Peyer's patch (tissue), 4 donors: ENCODE data around the gene EFHC2. TPM values are rescaled to one million over a fixed set of nuclear protein-coding genes. Genes with fewer than 3 reads are reported as not detected.
A peak's percentile ranks its signal among the peaks of the same experiment; 100 is the strongest.
"Not testable (repeated sequence)": the region's sequence is repeated elsewhere in the genome, so short reads cannot be mapped to it uniquely, and the experiment has no call there.

Source experiments
- DNase-seq, 3 donors: peaks; one replicate each; pipeline ENCODE4 v3.0.0-alpha.2; 2017 to 2019
- H3K27ac ChIP-seq, 4 donors: fragments of 200-600 bp; sonication (generic); one replicate each; pipeline ENCODE4 v1.5.1; 2016 to 2019
- H3K27me3 ChIP-seq, 2 donors: fragments of 200-600 bp; sonication (generic); one replicate each; pipeline ENCODE4 v1.5.1; 2019
- H3K36me3 ChIP-seq, 3 donors: fragments of 200-600 bp; sonication (generic); one replicate each; pipeline ENCODE4 v1.5.1; 2016 to 2019
- H3K4me1 ChIP-seq, 4 donors: fragments of 200-600 bp; sonication (generic); one replicate each; pipeline ENCODE4 v1.5.1; 2016 to 2019
- H3K4me3 ChIP-seq, 4 donors: fragments of 200-600 bp; sonication (generic); 1 replicate in 3 of 4; 2 replicates in 1 of 4; pipeline ENCODE4 v1.5.1; 2016 to 2019; ENCODE audit warnings: mild to moderate bottlenecking in 1 of 4
- H3K9me3 ChIP-seq, 4 donors: fragments of 200-600 bp; sonication (generic); one replicate each; pipeline ENCODE4 v1.5.1; 2016 to 2019; ENCODE audit warnings: mild to moderate bottlenecking in 1 of 4
- CTCF ChIP-seq, 6 experiments: fragments of 450-650 bp in 4 of 6; fragments of 200-600 bp in 2 of 6; sonication (generic) in 1 of 6; IDR thresholded peaks; one replicate each; pipeline ENCODE4 v1.5.1; 2017 to 2019; ENCODE audit warnings: antibody characterized with exemption in 6 of 6, mild to moderate bottlenecking in 3 of 6, moderate library complexity in 1 of 6
- POLR2A ChIP-seq, 2 donors: fragments of 450-650 bp; IDR thresholded peaks; one replicate each; pipeline ENCODE4 v1.5.1; 2017; ENCODE audit warnings: antibody characterized with exemption in 2 of 2, mild to moderate bottlenecking in 2 of 2, moderate library complexity in 2 of 2
- total RNA-seq, 4 donors: library from RNA; depleted of rRNA; stranded (reverse); fragments of >200 nt; gene quantifications; one replicate each; pipeline ENCODE4 v1.1.0, GENCODE V29; 2016

Gene EFHC2
- total RNA-seq, 4 donors from 2014 or later: 1.3 to 3.7 (median 3.4) TPM; not detected in 1

GRCh38 chrX:44253575-44253942 lies 89.9 kb downstream of the EFHC2 start:
- no peaks in the 10 kb centered on the region for H3K27me3 ChIP-seq
- no peak for DNase-seq
- H3K9me3 ChIP-seq: no peaks in the 10 kb centered on the region
- H3K4me1 ChIP-seq: peaks cover 0 to 5% (median 1%) of the 10 kb centered on the region in 4 donors
- H3K27ac ChIP-seq: peak overlapping the region in 2 of 4 donors; percentile 31 to 46
- no peaks in the 10 kb centered on the region for H3K36me3 ChIP-seq
- peak overlapping the region in 2 of 4 donors; percentile 16 to 31 for H3K4me3 ChIP-seq
- no peak for TF ChIP-seq CTCF (IDR thresholded peaks at IDR 0.05)
- no peak for TF ChIP-seq POLR2A (IDR thresholded peaks at IDR 0.05)

GRCh38 chrX:44252688-44253574 lies 90.5 kb downstream of the EFHC2 start:
- DNase-seq: peak; percentile 56 to 88 (median 65)
- not testable (repeated sequence) for H3K4me1 ChIP-seq, H3K36me3 ChIP-seq, H3K9me3 ChIP-seq, H3K27me3 ChIP-seq
- Histone ChIP-seq H3K27ac (peak overlapping the region in 1 of 4 donors; percentile 46), H3K4me3 (peak overlapping the region in 2 of 4 donors; percentile 16 to 31)

- no peak for TF ChIP-seq CTCF (IDR thresholded peaks at IDR 0.05)
- TF ChIP-seq POLR2A (IDR thresholded peaks at IDR 0.05): no peak
- Histone ChIP-seq H3K27ac (no peak overlapping the region), H3K9me3 (no peaks in the 10 kb centered on the region), H3K27me3 (no peaks in the 10 kb centered on the region), H3K4me3 (no peak overlapping the region), H3K36me3 (no peaks in the 10 kb centered on the region), H3K4me1 (no peaks in the 10 kb centered on the region)
- no peak for DNase-seq
These were observed 96.0 kb downstream of the EFHC2 start for GRCh38 chrX:44247468-44247867.

GRCh38 chrX:44246826-44247225 lies 96.6 kb downstream of the EFHC2 start:
- Histone ChIP-seq H3K27me3 (no peaks in the 10 kb centered on the region), H3K27ac (no peak overlapping the region), H3K4me1 (no peaks in the 10 kb centered on the region), H3K36me3 (no peaks in the 10 kb centered on the region), H3K9me3 (no peaks in the 10 kb centered on the region), H3K4me3 (no peak overlapping the region)
- no peak for TF ChIP-seq CTCF (IDR thresholded peaks at IDR 0.05)
- TF ChIP-seq POLR2A (IDR thresholded peaks at IDR 0.05): no peak
- DNase-seq: no peak

GRCh38 chrX:44245733-44246132 lies 97.7 kb downstream of the EFHC2 start:
- H3K27me3 ChIP-seq: no peaks in the 10 kb centered on the region
- no peaks in the 10 kb centered on the region for H3K36me3 ChIP-seq
- no peaks in the 10 kb centered on the region for H3K4me1 ChIP-seq
- no peak for DNase-seq
- no peak overlapping the region for H3K27ac ChIP-seq
- no peak for TF ChIP-seq POLR2A (IDR thresholded peaks at IDR 0.05)
- TF ChIP-seq CTCF (IDR thresholded peaks at IDR 0.05): no peak
- H3K4me3 ChIP-seq: no peak overlapping the region
- H3K9me3 ChIP-seq: no peaks in the 10 kb centered on the region

- peak in 4 of 6 experiments; percentile 23 to 59 (median 56) for TF ChIP-seq CTCF (IDR thresholded peaks at IDR 0.05)
- no peak for TF ChIP-seq POLR2A (IDR thresholded peaks at IDR 0.05)
- no peaks in the 10 kb centered on the region for H3K27me3 ChIP-seq
- no peaks in the 10 kb centered on the region for H3K4me1 ChIP-seq
- no peak overlapping the region for H3K4me3 ChIP-seq
- no peaks in the 10 kb centered on the region for H3K9me3 ChIP-seq
- DNase-seq: no peak
- H3K27ac ChIP-seq: no peak overlapping the region
- H3K36me3 ChIP-seq: no peaks in the 10 kb centered on the region
These were observed 99.5 kb downstream of the EFHC2 start for GRCh38 chrX:44244008-44244407.
